ENCODE results near the gene RCE1. TPM values are rescaled to one million over a fixed set of nuclear protein-coding genes. Genes with fewer than 3 reads are reported as not detected.

The RCE1 gene
- total and polyA plus RNA-seq, 2 donors from 2014 or later: 13.8 to 22.3 TPM

DNA sequence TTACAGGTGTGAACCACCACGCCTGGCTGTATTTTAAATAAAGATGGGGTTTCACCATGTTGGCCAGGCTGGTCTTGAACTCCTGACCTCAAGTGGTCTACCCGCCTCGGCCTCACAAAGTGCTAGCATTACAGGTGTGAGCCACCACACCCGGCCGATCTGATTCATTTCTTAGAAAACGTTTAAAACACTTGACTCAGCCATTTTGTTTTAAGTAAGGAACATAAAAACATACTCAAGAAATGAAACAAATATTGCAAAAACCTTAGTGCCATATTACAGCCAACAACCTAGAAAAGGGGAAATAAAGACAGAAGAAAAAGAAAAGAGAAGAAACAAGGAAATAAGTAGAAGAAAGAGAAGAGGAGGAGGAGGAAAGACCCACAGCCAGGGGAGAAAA, 31.0 kb downstream of the RCE1 start:
- DNase-seq (no peak), FAIRE-seq (no peak)
- H3K9ac ChIP-seq (ENCODE audit: low read length in 3 of 3): no peak overlapping the region
- H3K4me1 ChIP-seq (ENCODE audit: control insufficient read depth in 2 of 3, insufficient read depth in 2 of 3, low read depth in 1 of 3, low read length in 3 of 3): peaks cover 0 to 5% (median 0%) of the 10 kb centered on the region in 3 donors
- no peaks in the 10 kb centered on the region for H3K9me3 ChIP-seq (ENCODE audit: control insufficient read depth in 2 of 3, insufficient read depth in 1 of 3, low read length in 3 of 3)
- no peak overlapping the region for H3K27ac ChIP-seq (ENCODE audit: low read depth in 2 of 2, low read length in 2 of 2)
- TF ChIP-seq, protein P1, sequence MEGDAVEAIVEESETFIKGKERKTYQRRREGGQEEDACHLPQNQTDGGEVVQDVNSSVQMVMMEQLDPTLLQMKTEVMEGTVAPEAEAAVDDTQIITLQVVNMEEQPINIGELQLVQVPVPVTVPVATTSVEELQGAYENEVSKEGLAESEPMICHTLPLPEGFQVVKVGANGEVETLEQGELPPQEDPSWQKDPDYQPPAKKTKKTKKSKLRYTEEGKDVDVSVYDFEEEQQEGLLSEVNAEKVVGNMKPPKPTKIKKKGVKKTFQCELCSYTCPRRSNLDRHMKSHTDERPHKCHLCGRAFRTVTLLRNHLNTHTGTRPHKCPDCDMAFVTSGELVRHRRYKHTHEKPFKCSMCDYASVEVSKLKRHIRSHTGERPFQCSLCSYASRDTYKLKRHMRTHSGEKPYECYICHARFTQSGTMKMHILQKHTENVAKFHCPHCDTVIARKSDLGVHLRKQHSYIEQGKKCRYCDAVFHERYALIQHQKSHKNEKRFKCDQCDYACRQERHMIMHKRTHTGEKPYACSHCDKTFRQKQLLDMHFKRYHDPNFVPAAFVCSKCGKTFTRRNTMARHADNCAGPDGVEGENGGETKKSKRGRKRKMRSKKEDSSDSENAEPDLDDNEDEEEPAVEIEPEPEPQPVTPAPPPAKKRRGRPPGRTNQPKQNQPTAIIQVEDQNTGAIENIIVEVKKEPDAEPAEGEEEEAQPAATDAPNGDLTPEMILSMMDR (IDR thresholded peaks at IDR 0.05; ENCODE audit: borderline replicate concordance, extremely low read depth, insufficient read depth): no peak
- no peaks in the 10 kb centered on the region for H3K27me3 ChIP-seq (ENCODE audit: control insufficient read depth, insufficient read depth, low read length)
- intact Hi-C loops (cut with DNase I): no loop called here
- H3K36me3 ChIP-seq (ENCODE audit: control insufficient read depth in 2 of 3, insufficient read depth in 3 of 3, low read length in 3 of 3): peaks cover 0 to 15% (median 0%) of the 10 kb centered on the region in 3 donors
- H3K4me3 ChIP-seq (ENCODE audit: low read length in 3 of 3): no peak overlapping the region

DNA sequence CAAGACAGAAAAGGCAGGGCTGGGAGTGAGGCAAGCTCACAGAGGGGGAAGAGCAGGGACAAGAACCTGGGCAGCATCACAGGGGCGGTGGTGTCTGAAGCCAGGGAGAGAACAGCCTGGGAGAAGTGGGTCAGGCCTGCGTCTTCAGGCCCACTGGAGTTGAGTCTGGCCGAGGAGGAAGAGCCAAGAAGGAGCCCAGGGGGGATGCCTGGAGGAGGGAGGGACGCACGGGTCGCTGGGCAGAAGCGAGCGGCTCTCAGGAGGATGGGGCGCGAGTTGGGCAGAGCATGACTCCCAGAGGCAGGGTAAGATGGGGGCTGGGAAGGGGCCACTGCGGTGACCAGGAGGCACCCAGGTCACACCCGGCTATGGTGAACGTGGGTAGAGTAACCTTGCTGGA, 32.1 kb downstream of the RCE1 start:
- TF ChIP-seq, protein P1 (IDR thresholded peaks at IDR 0.05; ENCODE audit: borderline replicate concordance, extremely low read depth, insufficient read depth): no peak
- no peak overlapping the region for H3K27ac ChIP-seq (ENCODE audit: low read depth in 2 of 2, low read length in 2 of 2)
- DNase-seq (peak in 2 of 5 donors; percentile 37 to 54), FAIRE-seq (no peak)
- H3K36me3 ChIP-seq (ENCODE audit: control insufficient read depth in 2 of 3, insufficient read depth in 3 of 3, low read length in 3 of 3): peaks cover 0 to 9% (median 0%) of the 10 kb centered on the region in 3 donors
- peaks cover 0 to 5% (median 2%) of the 10 kb centered on the region in 3 donors for H3K4me1 ChIP-seq (ENCODE audit: control insufficient read depth in 2 of 3, insufficient read depth in 2 of 3, low read depth in 1 of 3, low read length in 3 of 3)
- no peak overlapping the region for H3K9ac ChIP-seq (ENCODE audit: low read length in 3 of 3)
- H3K4me3 ChIP-seq (ENCODE audit: low read length in 3 of 3): no peak overlapping the region
- intact Hi-C loops (cut with DNase I): no loop called here
- H3K27me3 ChIP-seq (ENCODE audit: control insufficient read depth, insufficient read depth, low read length): no peaks in the 10 kb centered on the region
- no peaks in the 10 kb centered on the region for H3K9me3 ChIP-seq (ENCODE audit: control insufficient read depth in 2 of 3, insufficient read depth in 1 of 3, low read length in 3 of 3)

DNA sequence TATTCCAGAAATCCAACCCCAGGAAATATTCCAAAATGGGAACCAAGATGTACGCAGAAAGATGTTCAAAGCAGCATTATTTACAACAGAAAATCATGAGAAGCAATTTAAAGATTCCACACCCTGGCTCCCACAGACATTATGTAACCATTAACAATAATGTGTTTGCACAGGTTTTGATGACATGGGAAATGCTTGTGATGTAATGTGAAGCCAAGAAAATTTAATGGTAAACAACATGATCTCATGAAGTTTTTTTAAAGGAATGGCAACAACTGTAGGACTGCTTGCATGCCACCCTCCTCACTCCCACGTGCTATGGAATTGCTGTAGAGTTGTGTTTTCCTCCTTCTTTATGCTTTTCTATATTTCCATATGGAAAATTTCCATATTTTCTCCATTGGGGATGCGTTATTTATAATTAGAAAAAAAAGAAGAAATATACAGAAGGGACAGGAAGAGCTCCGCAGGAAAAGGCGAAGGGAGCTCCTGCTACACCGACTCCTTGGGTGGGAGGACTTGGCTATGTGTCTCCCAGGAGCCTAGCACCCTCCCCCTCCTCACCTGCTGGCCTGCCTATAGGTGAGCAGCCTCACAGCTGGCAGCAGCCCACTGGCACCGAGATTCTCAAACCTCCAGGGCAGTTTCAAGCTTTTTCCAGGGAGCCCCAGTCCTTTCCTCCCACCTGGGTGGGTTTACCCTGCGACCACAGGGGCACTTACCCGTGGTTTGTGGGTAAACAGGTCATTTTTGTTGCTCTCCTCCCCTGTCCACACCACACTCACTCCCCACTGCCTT, 34.5 kb downstream of the RCE1 start:
- no peak overlapping the region for H3K9ac ChIP-seq (ENCODE audit: low read length in 3 of 3)
- H3K9me3 ChIP-seq (ENCODE audit: control insufficient read depth in 2 of 3, insufficient read depth in 1 of 3, low read length in 3 of 3): no peaks in the 10 kb centered on the region
- H3K36me3 ChIP-seq (ENCODE audit: control insufficient read depth in 2 of 3, insufficient read depth in 3 of 3, low read length in 3 of 3): no peaks in the 10 kb centered on the region
- peaks cover 0 to 8% (median 5%) of the 10 kb centered on the region in 3 donors for H3K4me1 ChIP-seq (ENCODE audit: control insufficient read depth in 2 of 3, insufficient read depth in 2 of 3, low read depth in 1 of 3, low read length in 3 of 3)
- no peak overlapping the region for H3K27ac ChIP-seq (ENCODE audit: low read depth in 2 of 2, low read length in 2 of 2)
- intact Hi-C loops (cut with DNase I): no loop called here
- FAIRE-seq (no peak), DNase-seq (peak in 3 of 5 donors; percentile 49 to 58 (median 53))
- no peaks in the 10 kb centered on the region for H3K27me3 ChIP-seq (ENCODE audit: control insufficient read depth, insufficient read depth, low read length)
- H3K4me3 ChIP-seq (ENCODE audit: low read length in 3 of 3): no peak overlapping the region
- TF ChIP-seq, protein P1 (IDR thresholded peaks at IDR 0.05; ENCODE audit: borderline replicate concordance, extremely low read depth, insufficient read depth): no peak
